Measurements from ENCODE around the gene NKD1.

The NKD1 gene

GRCh38 chr16:50557046-50557445 is 8.8 kb downstream of the NKD1 start:
- DNase-seq = no peak

- DNase-seq = no peak
These were observed 10.7 kb downstream of the NKD1 start for GRCh38 chr16:50558913-50559312.

- DNase-seq = no peak
These were observed 11.1 kb downstream of the NKD1 start for GRCh38 chr16:50559342-50559741.

- peak in 10 of 51 donors; percentile 11 to 45 (median 20) for DNase-seq
These were observed 11.8 kb downstream of the NKD1 start for GRCh38 chr16:50559804-50560514.

GRCh38 chr16:50560903-50561863 is 13.0 kb downstream of the NKD1 start:
- no peak for DNase-seq

- no peak for DNase-seq
These were observed 14.5 kb downstream of the NKD1 start for GRCh38 chr16:50562657-50563056.

GRCh38 chr16:50563989-50564388 is 15.8 kb downstream of the NKD1 start:
- no peak for DNase-seq

- no peak for DNase-seq
These were observed 17.2 kb downstream of the NKD1 start for GRCh38 chr16:50565428-50565827.

GRCh38 chr16:50566014-50566962 is 18.1 kb downstream of the NKD1 start:
- DNase-seq = no peak

GRCh38 chr16:50567651-50568050 is 19.5 kb downstream of the NKD1 start:
- no peak for DNase-seq

- no peak for DNase-seq
These were observed 20.1 kb downstream of the NKD1 start for GRCh38 chr16:50568187-50568815.

- DNase-seq = no peak
These were observed 22.2 kb downstream of the NKD1 start for GRCh38 chr16:50570354-50570753.

- DNase-seq = no peak
These were observed 22.8 kb downstream of the NKD1 start for GRCh38 chr16:50570808-50571598.

- no peak for DNase-seq
These were observed 23.6 kb downstream of the NKD1 start for GRCh38 chr16:50571786-50572185.

- no peak for DNase-seq
These were observed 24.5 kb downstream of the NKD1 start for GRCh38 chr16:50572700-50573099.

GRCh38 chr16:50573279-50573678 is 25.1 kb downstream of the NKD1 start:
- DNase-seq = no peak

GRCh38 chr16:50573947-50574744 is 25.9 kb downstream of the NKD1 start:
- peak in 5 of 51 donors; percentile 9 to 42 (median 17) for DNase-seq

GRCh38 chr16:50574745-50575136 is 26.5 kb downstream of the NKD1 start:
- no peak for DNase-seq

GRCh38 chr16:50575743-50576142 is 27.5 kb downstream of the NKD1 start:
- DNase-seq = no peak

Data from hypothalamus (tissue), 51 donors.